Ascending aorta (tissue), 2 donors: ENCODE data around the gene PCNX2. TPM values are rescaled to one million over a fixed set of nuclear protein-coding genes. Genes with fewer than 3 reads are reported as not detected.
A peak's percentile ranks its signal among the peaks of the same experiment; 100 is the strongest.

ENCODE experiments used
- DNase-seq, 2 donors: peaks; one replicate each; pipeline ENCODE4 v3.0.0-alpha.2; 2019; ENCODE audit warnings: low spot score in 2 of 2
- H3K27ac ChIP-seq, 2 donors: fragments of 200-600 bp; sonication (generic); one replicate each; pipeline ENCODE4 v1.5.1; 2016 to 2017; ENCODE audit warnings: mild to moderate bottlenecking in 1 of 2
- H3K27me3 ChIP-seq: fragments of 200-600 bp; sonication (generic); one replicate; pipeline ENCODE4 v1.5.1; 2017
- H3K36me3 ChIP-seq, 2 donors: fragments of 200-600 bp; sonication (generic); one replicate each; pipeline ENCODE4 v1.5.1; 2016
- H3K4me1 ChIP-seq, 2 donors: fragments of 200-600 bp; sonication (generic); one replicate each; pipeline ENCODE4 v1.5.1; 2016 to 2017; ENCODE audit warnings: mild to moderate bottlenecking in 1 of 2
- H3K4me3 ChIP-seq, 2 donors: fragments of 200-600 bp; sonication (generic); one replicate each; pipeline ENCODE4 v1.5.1; 2016 to 2017; ENCODE audit warnings: mild to moderate bottlenecking in 1 of 2
- H3K9me3 ChIP-seq, 2 donors: fragments of 200-600 bp; sonication (generic); one replicate each; pipeline ENCODE4 v1.5.1; 2016
- CTCF ChIP-seq, 3 experiments: fragments of 200-600 bp in 2 of 3; fragments of 450-650 bp in 1 of 3; sonication (generic) in 2 of 3; IDR thresholded peaks; one replicate each; pipeline ENCODE4 v1.5.1; 2016 to 2019; ENCODE audit warnings: antibody characterized with exemption in 3 of 3, mild to moderate bottlenecking in 1 of 3, moderate library complexity in 1 of 3
- intact Hi-C: fragments of 100-400 bp; cut with DNase I; formaldehyde crosslinking; loops from one replicate; pipeline ENCODE4 v1.15.1; 2023
- total RNA-seq: library from RNA; depleted of rRNA; stranded (reverse); fragments of >200 nt; gene quantifications from one replicate; pipeline ENCODE4 v1.1.0, GENCODE V29; 2016

The PCNX2 gene
- total RNA-seq, 1 donor from 2014 or later = 13.6 TPM

- TF ChIP-seq CTCF (IDR thresholded peaks at IDR 0.05) = no peak
- Histone ChIP-seq H3K4me1 (peaks cover 5 to 12% of the 10 kb centered on the region in 2 donors), H3K9me3 (no peaks in the 10 kb centered on the region), H3K36me3 (no peaks in the 10 kb centered on the region), H3K4me3 (no peak overlapping the region), H3K27me3 (no peaks in the 10 kb centered on the region), H3K27ac (no peak overlapping the region)
- no peak for DNase-seq
- intact Hi-C loops = no loop called here
Measured at GRCh38 chr1:233331676-233332519, 36.4 kb upstream of the PCNX2 start.

GRCh38 chr1:233328142-233328921 lies 32.8 kb upstream of the PCNX2 start:
- Histone ChIP-seq H3K27me3 (no peaks in the 10 kb centered on the region), H3K27ac (peak overlapping the region; percentile 60 to 72), H3K4me3 (peak overlapping the region; percentile 69 to 91), H3K36me3 (no peaks in the 10 kb centered on the region), H3K9me3 (no peaks in the 10 kb centered on the region), H3K4me1 (peaks cover 5 to 12% of the 10 kb centered on the region in 2 donors)
- peak in 1 of 2 donors; percentile 62 for DNase-seq
- no peak for TF ChIP-seq CTCF (IDR thresholded peaks at IDR 0.05)
- intact Hi-C loops = no loop called here

GRCh38 chr1:233327651-233328141 lies 32.2 kb upstream of the PCNX2 start, which contains the start of gene MAP3K21:
Gene MAP3K21 (plus strand): TSS chr1:233327724. CDS start chr1:233328029, 305 bp downstream.
- Histone ChIP-seq H3K27me3 (no peaks in the 10 kb centered on the region), H3K36me3 (no peaks in the 10 kb centered on the region), H3K4me3 (peak within 1 kb of the TSS; percentile 69 to 91), H3K4me1 (peaks cover 5 to 12% of the 10 kb centered on the region in 2 donors), H3K9me3 (no peaks in the 10 kb centered on the region), H3K27ac (peak within 1 kb of the TSS; percentile 60 to 72)
- no peak for DNase-seq
- intact Hi-C loops = no loop called here
- TF ChIP-seq CTCF (IDR thresholded peaks at IDR 0.05) = no peak

GRCh38 chr1:233326811-233327650 lies 31.5 kb upstream of the PCNX2 start:
- peaks cover 5 to 12% of the 10 kb centered on the region in 2 donors for H3K4me1 ChIP-seq
- no peaks in the 10 kb centered on the region for H3K27me3 ChIP-seq
- H3K36me3 ChIP-seq = no peaks in the 10 kb centered on the region
- no peaks in the 10 kb centered on the region for H3K9me3 ChIP-seq
- no peak for TF ChIP-seq CTCF (IDR thresholded peaks at IDR 0.05)
- intact Hi-C loops = no loop called here
- DNase-seq = peak; percentile 47 to 90
- H3K27ac ChIP-seq = peak overlapping the region; percentile 60 to 72
- H3K4me3 ChIP-seq = peak overlapping the region; percentile 69 to 91

GRCh38 chr1:233326319-233326718 lies 30.8 kb upstream of the PCNX2 start:
- H3K36me3 ChIP-seq = no peaks in the 10 kb centered on the region
- peaks cover 5 to 12% of the 10 kb centered on the region in 2 donors for H3K4me1 ChIP-seq
- no peak overlapping the region for H3K4me3 ChIP-seq
- no peak for DNase-seq
- TF ChIP-seq CTCF (IDR thresholded peaks at IDR 0.05) = no peak
- intact Hi-C loops = no loop called here
- H3K27me3 ChIP-seq = no peaks in the 10 kb centered on the region
- H3K9me3 ChIP-seq = no peaks in the 10 kb centered on the region
- H3K27ac ChIP-seq = peak overlapping the region in 1 of 2 donors; percentile 72
